HTR-8/SVneo (cell line): ENCODE measurements around the gene KIAA1549.
"Not testable (repeated sequence)": the region's sequence is repeated elsewhere in the genome, so short reads cannot be mapped to it uniquely, and the experiment has no call there.

Experiments used
- DNase-seq: peaks from one replicate; pipeline ENCODE4 v3.0.0; 2011; ENCODE audit warnings: low spot score, mixed read lengths; ENCODE audit not compliant: insufficient read length
- FAIRE-seq: peaks from 2 replicates; lab custom pipeline; 2011; peaks lifted over from hg19 to GRCh38; lab: Jason Lieb, UNC

Gene KIAA1549

GRCh38 chr7:138976161-138976560, 5.0 kb downstream of the KIAA1549 start:
- FAIRE-seq, DNase-seq: not testable (repeated sequence)

- DNase-seq, result no peak
Observed at GRCh38 chr7:138975343-138976104, 5.7 kb downstream of the KIAA1549 start.

GRCh38 chr7:138974675-138975292, 6.4 kb downstream of the KIAA1549 start:
- DNase-seq (no peak), FAIRE-seq (no peak)

More at GRCh38 chr7:138975343-138976104, 5.7 kb downstream of the KIAA1549 start:
- no peak for FAIRE-seq

- DNase-seq (no peak), FAIRE-seq (no peak)
Observed at GRCh38 chr7:138974103-138974502, 7.1 kb downstream of the KIAA1549 start.

GRCh38 chr7:138970952-138971351, 10.2 kb downstream of the KIAA1549 start:
- no peak for FAIRE-seq
- DNase-seq, result no peak

GRCh38 chr7:138970446-138970845, 10.7 kb downstream of the KIAA1549 start:
- FAIRE-seq, result no peak
- DNase-seq, result no peak

- DNase-seq (no peak), FAIRE-seq (no peak)
Observed at GRCh38 chr7:138967159-138967558, 14.0 kb downstream of the KIAA1549 start.

GRCh38 chr7:138964624-138965436, 16.4 kb downstream of the KIAA1549 start:
- FAIRE-seq, result no peak
- DNase-seq, result no peak

GRCh38 chr7:138963675-138964074, 17.5 kb downstream of the KIAA1549 start:
- no peak for DNase-seq

GRCh38 chr7:138962561-138963270, 18.5 kb downstream of the KIAA1549 start:
- DNase-seq (no peak), FAIRE-seq (no peak)

More at GRCh38 chr7:138963675-138964074, 17.5 kb downstream of the KIAA1549 start:
- FAIRE-seq, result no peak

- DNase-seq (no peak), FAIRE-seq (no peak)
Observed at GRCh38 chr7:138961159-138961558, 20.0 kb downstream of the KIAA1549 start.

GRCh38 chr7:138958391-138958956, 22.7 kb downstream of the KIAA1549 start:
- FAIRE-seq (no peak), DNase-seq (no peak)

GRCh38 chr7:138957753-138958390, 23.3 kb downstream of the KIAA1549 start:
- FAIRE-seq, result no peak

GRCh38 chr7:138957217-138957616, 24.0 kb downstream of the KIAA1549 start:
- FAIRE-seq (no peak), DNase-seq (no peak)

More at GRCh38 chr7:138957753-138958390, 23.3 kb downstream of the KIAA1549 start:
- no peak for DNase-seq

- no peak for DNase-seq
- no peak for FAIRE-seq
Observed at GRCh38 chr7:138954545-138955475, 26.4 kb downstream of the KIAA1549 start.

GRCh38 chr7:138952791-138953190, 28.4 kb downstream of the KIAA1549 start:
- no peak for FAIRE-seq

GRCh38 chr7:138951953-138952352, 29.2 kb downstream of the KIAA1549 start:
- no peak for FAIRE-seq
- DNase-seq, result no peak

More at GRCh38 chr7:138952791-138953190, 28.4 kb downstream of the KIAA1549 start:
- DNase-seq, result no peak

GRCh38 chr7:138949421-138950088, 31.6 kb downstream of the KIAA1549 start:
- FAIRE-seq, result no peak
- no peak for DNase-seq
